HG03097 (cell line): ENCODE results near the gene MMAB.

Experiments used
- ATAC-seq: cut with Tn5 transposase; IDR thresholded peaks from one replicate; pipeline ENCODE4 v1.9.1; 2021; ENCODE audit not compliant: unreplicated experiment, low FRiP score

The MMAB gene

DNA sequence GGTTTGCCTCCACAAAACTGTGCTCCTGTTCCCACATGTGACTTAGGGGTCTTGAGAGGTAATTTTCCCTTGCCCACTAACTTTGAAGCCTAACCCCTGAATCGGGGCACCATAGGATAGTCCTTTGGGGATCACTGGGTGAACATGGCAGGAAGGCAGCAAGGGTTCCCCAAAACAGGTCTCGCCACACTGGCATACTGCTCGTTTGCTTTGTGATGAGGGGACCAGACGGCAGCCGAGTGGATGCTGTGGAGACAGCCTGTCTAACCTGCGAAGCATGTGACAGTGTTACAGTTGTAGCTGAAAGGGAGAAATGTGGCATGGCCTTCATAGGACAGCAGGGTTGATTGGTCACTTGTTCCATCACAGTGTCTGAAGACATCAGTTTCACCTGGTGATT is 53.5 kb downstream of the MMAB start:
- ATAC-seq: no peak

DNA sequence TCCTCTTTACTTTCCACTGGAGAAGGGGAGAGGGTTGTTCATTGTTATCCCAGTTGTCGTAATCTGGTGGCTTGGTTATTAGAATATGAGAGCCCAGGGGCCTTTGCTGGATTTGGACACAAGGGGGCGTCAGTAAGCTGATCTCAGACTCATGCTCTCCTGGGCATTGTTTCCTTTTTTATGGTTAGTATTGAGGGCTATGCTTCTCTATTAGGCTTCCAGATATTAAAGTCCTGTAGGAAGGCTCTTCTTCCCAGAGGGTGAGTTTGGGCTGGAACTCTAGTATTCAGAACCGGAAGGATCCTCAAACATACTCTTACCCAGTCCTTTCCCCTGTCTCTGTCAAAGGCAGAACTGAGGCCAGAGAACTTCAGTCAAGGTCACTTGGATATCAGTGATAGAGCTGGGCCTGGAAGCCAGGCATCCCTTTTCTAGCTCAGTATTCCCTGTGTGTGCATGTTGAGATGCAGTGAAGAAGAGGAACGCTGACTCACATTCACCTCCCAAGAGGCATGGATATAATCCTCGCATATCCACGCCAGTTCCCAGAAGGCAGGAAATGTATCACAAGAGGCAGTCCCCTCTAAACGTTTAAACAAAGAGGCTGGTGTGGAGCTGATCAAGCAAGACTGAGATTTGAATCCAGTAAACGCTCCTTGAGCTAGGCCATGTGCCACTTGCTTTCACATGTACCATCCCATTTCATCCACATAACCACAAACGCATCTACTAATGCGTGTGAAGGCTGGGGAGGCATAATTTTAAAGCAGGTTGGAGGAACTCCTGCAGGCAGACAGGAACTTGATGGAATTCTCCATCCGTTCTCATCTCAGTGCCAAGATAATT is 54.3 kb downstream of the MMAB start:
- no peak for ATAC-seq

DNA sequence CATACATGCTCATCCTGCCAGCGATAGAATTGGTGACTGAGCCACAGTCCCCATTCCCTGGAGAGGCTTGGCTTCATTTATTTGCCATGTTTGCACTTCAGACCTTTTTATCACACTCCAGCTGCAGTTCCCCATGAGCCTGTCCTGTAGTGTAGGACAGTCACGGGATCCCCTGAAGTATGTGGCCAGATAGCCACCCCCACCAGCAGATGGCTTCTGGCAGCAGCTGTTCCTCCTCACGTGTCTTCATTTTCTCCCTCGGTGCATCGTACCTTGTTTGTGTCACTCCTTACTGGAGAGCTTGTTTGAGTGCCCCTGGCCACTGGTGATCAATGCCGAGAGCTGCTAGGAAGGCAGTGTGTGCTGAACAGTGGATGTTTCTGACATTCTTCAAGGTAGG is 55.7 kb downstream of the MMAB start:
- ATAC-seq: no peak

DNA sequence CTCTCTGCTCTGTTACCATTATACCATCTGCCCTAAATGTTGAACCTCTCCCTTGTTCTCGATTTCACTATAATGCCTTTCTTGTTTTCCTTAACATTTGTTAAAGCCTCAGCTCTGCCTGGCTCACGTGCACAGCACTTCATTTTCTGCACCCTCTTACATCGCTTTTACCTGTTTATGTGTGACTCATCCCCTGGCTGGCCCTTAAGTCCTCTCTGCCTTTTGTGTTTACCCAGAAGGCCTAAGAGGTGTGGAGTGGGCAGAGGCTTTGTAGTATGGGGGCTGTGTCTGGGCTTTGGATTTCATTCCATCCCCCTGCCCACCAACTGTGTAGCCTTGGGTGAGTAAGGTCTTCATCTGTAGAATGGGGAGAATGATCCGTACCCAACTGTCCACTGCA is 59.3 kb downstream of the MMAB start:
- ATAC-seq: no peak

DNA sequence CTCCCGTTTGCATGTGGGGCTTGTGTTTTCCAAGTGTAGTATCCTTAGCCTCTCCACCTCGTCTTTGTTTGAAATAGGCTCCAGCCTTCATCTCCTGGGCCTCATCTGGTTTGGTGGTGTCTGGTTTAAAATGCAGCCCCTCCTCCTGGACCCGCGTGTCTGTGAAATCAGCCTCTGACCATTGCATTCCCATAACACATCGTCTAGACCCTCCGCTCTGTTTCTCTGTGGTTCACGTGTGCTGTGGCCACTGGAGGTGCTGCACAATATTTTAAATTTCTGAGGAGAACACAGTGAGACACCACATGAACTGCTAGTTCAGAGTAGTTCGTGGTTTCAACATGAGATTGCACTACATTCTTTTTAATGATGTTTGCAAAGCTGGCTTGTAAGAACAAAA is 60.3 kb downstream of the MMAB start:
- no peak for ATAC-seq

DNA sequence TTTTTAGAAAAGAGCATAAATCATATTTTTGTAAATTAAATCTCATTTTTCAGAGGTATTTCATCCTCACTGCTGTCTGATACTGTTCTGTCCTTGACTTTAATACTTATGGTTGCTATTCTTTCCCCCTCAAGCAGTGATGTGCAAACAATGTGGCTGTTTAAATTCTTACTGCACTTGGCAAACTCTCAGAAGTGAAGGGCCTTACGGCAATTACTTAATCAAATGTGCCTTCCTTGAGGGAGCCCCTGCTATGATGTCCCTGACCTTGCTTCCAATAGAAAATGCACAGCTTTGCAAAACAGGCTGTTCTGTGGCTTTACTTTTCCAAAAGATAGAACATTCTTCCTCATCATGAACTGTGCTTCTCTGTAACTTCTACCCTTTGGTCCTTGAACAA is 60.7 kb downstream of the MMAB start:
- no peak for ATAC-seq

DNA sequence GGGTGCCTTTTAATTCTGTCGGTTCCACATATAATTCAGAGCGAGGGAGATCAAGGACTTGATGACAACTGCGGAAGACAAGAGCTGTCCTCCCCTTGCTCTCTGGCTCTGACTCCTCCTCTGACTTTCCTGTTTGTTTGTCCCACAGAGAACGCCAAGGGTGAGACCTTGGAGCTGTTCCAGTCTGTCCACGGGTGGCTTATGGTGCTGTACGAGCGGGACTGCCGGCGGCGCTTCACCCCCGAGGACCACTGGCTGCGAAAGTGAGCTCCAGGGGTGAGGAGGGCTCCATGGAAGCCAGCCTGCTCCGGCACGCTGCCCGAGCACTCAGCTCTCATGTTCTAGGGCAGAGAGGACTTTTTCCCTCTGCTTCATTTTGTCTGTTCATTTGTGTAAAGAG is 63.1 kb downstream of the MMAB start:
- ATAC-seq: no peak

DNA sequence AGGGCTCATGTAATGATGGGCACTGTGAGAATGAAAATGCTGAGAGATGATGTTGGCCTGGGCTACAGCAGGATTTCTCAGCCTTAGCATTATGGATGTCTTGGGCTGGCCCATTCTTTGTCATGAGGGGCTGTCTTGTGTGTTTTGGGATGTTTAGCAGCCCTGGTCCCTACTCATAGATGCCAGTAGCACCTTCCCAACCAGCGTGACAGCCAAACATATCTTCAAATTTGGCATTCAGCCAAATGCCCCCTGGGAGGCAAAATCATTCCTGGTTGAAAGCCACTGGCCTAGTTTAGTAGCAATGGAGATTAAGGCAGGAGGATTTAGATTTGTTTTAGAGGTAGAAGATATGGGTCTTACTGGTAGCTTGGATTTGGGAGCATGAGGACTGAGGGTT is 69.2 kb downstream of the MMAB start:
- no peak for ATAC-seq
